Right kidney (tissue), 1 donor: ENCODE measurements around the gene EIF4E3.

Experiments used
- DNase-seq: peaks from one replicate; pipeline ENCODE4 v3.0.0-alpha.2; 2016

EIF4E3 gene

GRCh38 chr3:71724171-71724453 is 1.1 kb downstream of the EIF4E3 start:
- DNase-seq: no peak

GRCh38 chr3:71723452-71724170 is 1.6 kb downstream of the EIF4E3 start:
- no peak for DNase-seq

- no peak for DNase-seq
Observed at GRCh38 chr3:71722693-71723092, 2.5 kb downstream of the EIF4E3 start.

GRCh38 chr3:71721651-71722157 is 3.5 kb downstream of the EIF4E3 start:
- no peak for DNase-seq

GRCh38 chr3:71721002-71721401 is 4.2 kb downstream of the EIF4E3 start:
- no peak for DNase-seq

- DNase-seq: no peak
Observed at GRCh38 chr3:71718072-71718471, 7.1 kb downstream of the EIF4E3 start.

GRCh38 chr3:71714595-71714994 is 10.6 kb downstream of the EIF4E3 start:
- no peak for DNase-seq

GRCh38 chr3:71713041-71713440 is 12.2 kb downstream of the EIF4E3 start:
- no peak for DNase-seq

- no peak for DNase-seq
Observed at GRCh38 chr3:71710906-71711494, 14.2 kb downstream of the EIF4E3 start.

GRCh38 chr3:71709908-71710511 is 15.2 kb downstream of the EIF4E3 start:
- no peak for DNase-seq

GRCh38 chr3:71708476-71709105 is 16.6 kb downstream of the EIF4E3 start:
- DNase-seq: no peak

GRCh38 chr3:71707595-71707994 is 17.6 kb downstream of the EIF4E3 start:
- DNase-seq: no peak

- no peak for DNase-seq
Observed at GRCh38 chr3:71705681-71706080, 19.5 kb downstream of the EIF4E3 start.

- no peak for DNase-seq
Observed at GRCh38 chr3:71704915-71705314, 20.3 kb downstream of the EIF4E3 start.

- no peak for DNase-seq
Observed at GRCh38 chr3:71703797-71704196, 21.4 kb downstream of the EIF4E3 start.

- DNase-seq: no peak
Observed at GRCh38 chr3:71702131-71703024, 22.8 kb downstream of the EIF4E3 start.

GRCh38 chr3:71701251-71701762 is 23.9 kb downstream of the EIF4E3 start:
- DNase-seq: no peak

GRCh38 chr3:71695000-71695482 is 30.2 kb downstream of the EIF4E3 start:
- DNase-seq: peak; percentile 36

- no peak for DNase-seq
Observed at GRCh38 chr3:71694358-71694999, 30.7 kb downstream of the EIF4E3 start.

- no peak for DNase-seq
Observed at GRCh38 chr3:71693641-71694040, 31.6 kb downstream of the EIF4E3 start.

GRCh38 chr3:71692139-71692538 is 33.1 kb downstream of the EIF4E3 start:
- no peak for DNase-seq
